ENCODE data around the gene PAEP.

Gene PAEP

GRCh38 chr9:135583688-135584011, 22.1 kb downstream of the PAEP start:
- H3K27ac ChIP-seq, result no peak overlapping the region

DNA sequence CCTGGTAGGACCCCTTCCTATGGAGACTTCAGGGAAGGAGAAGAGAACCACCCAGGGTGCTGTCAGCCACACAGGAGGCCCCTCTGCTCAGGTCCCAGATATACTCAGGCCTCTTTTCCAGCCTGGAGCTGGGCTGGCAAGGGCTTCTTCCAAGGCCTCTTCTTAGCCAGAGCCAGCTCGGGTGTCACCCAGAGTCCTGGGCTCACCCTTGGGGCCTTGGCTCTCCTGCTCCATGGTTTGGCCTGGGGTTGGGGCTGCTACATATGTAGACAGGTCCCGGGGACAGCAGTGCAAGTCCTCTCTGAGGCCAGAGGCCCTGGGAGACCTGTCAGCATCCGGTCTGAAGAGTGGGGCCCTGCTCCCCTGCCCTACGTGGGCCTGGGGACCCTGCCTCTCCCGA, 22.8 kb downstream of the PAEP start:
- TF ChIP-seq CTCF (conservative IDR thresholded peaks at IDR 0.05) (no peak), ZFX (IDR thresholded peaks at IDR 0.05) (no peak)
- no peak overlapping the region for H3K27ac ChIP-seq

More at GRCh38 chr9:135583688-135584011, 22.1 kb downstream of the PAEP start:
- TF ChIP-seq ZFX (IDR thresholded peaks at IDR 0.05) (no peak), CTCF (conservative IDR thresholded peaks at IDR 0.05) (no peak)

GRCh38 chr9:135584934-135585333, 23.4 kb downstream of the PAEP start:
- TF ChIP-seq CTCF (conservative IDR thresholded peaks at IDR 0.05) (no peak), ZFX (IDR thresholded peaks at IDR 0.05) (no peak)
- no peak overlapping the region for H3K27ac ChIP-seq

DNA sequence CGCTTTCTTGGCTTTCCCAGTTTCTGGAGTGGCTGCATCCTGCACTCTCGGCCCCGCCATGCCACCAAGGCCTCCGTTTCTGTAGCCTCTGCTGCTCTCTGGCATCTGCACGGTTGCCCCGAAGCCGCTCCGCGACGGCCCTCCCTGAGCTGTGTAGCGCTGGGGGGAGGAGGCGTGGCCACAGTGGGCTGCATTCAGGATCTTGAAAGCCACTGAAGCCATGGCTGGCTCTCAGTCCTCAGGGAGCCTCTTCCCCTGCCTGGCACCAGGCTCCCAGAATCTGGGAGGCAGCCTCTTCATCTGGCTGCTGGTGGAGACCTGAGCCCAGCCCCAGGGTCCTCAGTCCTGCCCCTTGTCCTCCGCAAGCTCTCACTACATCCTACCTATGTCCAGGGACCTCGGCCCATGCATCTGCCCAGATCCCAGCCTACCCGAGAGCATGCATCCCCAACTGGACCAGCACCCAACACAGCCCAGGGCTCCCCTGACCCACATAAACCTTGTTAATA, 25.1 kb downstream of the PAEP start:
- H3K27ac ChIP-seq, result no peak overlapping the region
- TF ChIP-seq CTCF (conservative IDR thresholded peaks at IDR 0.05) (no peak), ZFX (IDR thresholded peaks at IDR 0.05) (no peak)

GRCh38 chr9:135587658-135588057, 26.1 kb downstream of the PAEP start:
- TF ChIP-seq CTCF (conservative IDR thresholded peaks at IDR 0.05), result no peak
- TF ChIP-seq ZFX (IDR thresholded peaks at IDR 0.05), result no peak
- no peak overlapping the region for H3K27ac ChIP-seq

DNA sequence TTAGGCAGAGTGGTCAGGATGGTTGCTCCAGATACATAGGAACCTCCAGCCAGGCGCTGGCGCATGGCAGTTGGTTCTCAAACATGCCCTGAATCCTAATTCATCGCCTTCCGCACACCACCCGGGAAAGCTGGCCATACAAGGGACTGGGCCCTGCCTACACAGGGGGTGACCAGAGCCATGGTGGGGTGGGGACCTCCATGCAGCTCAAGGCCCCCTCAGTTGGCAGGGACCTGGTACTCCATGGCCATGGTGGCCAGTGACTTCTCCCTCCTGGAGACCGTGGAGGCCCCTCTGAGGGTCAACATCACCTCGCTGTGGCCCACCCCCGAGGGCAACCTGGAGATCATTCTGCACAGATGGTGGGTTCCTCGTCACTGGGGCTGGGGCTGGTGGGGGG, 26.8 kb downstream of the PAEP start:
- TF ChIP-seq CTCF (conservative IDR thresholded peaks at IDR 0.05) (no peak), ZFX (IDR thresholded peaks at IDR 0.05) (no peak)
- no peak overlapping the region for H3K27ac ChIP-seq

DNA sequence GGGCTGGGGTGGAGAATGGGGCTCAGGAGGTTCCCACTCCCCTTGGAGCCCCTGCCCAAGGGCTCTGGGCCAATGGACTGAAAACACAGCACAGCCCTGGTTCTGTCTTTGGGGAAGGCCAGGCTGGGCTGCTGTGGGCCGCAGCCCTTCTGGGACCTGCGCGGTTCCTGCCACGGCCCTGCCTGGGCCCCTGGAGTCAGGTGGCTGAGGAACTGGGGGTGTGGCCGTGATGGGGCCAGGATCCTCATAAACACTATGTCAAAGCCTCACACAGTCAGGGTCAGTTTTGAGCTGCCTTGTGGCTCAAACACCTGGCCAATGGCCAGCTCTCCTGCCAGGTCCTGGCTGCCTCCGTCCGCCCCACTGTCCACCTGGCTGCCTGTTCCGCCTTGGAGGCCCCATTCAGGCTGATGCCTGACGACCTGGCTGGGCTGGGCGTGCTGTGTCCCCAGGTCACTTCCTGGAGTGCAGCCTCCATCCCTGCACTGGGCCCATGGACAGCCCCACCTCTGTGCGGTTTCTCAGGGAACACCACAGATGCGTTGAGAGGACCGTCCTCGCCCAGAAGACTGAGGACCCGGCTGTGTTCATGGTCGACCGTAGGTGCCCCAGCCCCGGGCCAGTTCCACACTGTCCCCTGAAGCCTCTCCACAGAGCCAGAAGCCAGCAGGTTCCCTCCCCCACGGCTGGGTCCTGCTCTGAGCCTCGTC, 27.5 kb downstream of the PAEP start:
- no peak overlapping the region for H3K27ac ChIP-seq
- no peak for TF ChIP-seq CTCF (conservative IDR thresholded peaks at IDR 0.05)
- no peak for TF ChIP-seq ZFX (IDR thresholded peaks at IDR 0.05)
